Neuronal stem cell (in vitro differentiated cells): Measurements from ENCODE around the gene TRAK1.

Experiments
- DNase-seq: peaks from one replicate; pipeline ENCODE4 v3.0.0-alpha.2; 2013; ENCODE audit warnings: low spot score
- H2AFZ ChIP-seq: one replicate; pipeline ENCODE4 v1.6.1; 2013; ENCODE audit warnings: mild to moderate bottlenecking, low read length, inconsistent platforms
- H2AK5ac ChIP-seq: 2 replicates; pipeline ENCODE4 v1.6.1; 2013; ENCODE audit warnings: low read depth, mild to moderate bottlenecking, inconsistent platforms, low read length, moderate library complexity, mixed read lengths
- H2BK120ac ChIP-seq: 2 replicates; pipeline ENCODE4 v1.6.1; 2013; ENCODE audit warnings: low read depth, mild to moderate bottlenecking, inconsistent platforms, low read length, moderate library complexity, mixed read lengths
- H2BK12ac ChIP-seq: one replicate; pipeline ENCODE4 v1.6.1; 2013; ENCODE audit warnings: low read length, inconsistent platforms
- H2BK15ac ChIP-seq: 2 replicates; pipeline ENCODE4 v1.6.1; 2013; ENCODE audit warnings: mild to moderate bottlenecking, low read length, inconsistent platforms, mixed read lengths
- H2BK5ac ChIP-seq: one replicate; pipeline ENCODE4 v1.6.1; 2013; ENCODE audit warnings: inconsistent platforms, mild to moderate bottlenecking, low read length, moderate library complexity
- H3K14ac ChIP-seq: one replicate; pipeline ENCODE4 v1.6.1; 2013; ENCODE audit warnings: low read length, inconsistent platforms
- H3K18ac ChIP-seq: 2 replicates; pipeline ENCODE4 v1.6.1; 2013; ENCODE audit warnings: low read length, inconsistent platforms
- H3K23ac ChIP-seq: 2 replicates; pipeline ENCODE4 v1.6.1; 2013; ENCODE audit warnings: low read depth, mild to moderate bottlenecking, mixed read lengths, low read length, inconsistent platforms; ENCODE audit not compliant: poor library complexity
- H3K27ac ChIP-seq: replicated peaks from 3 replicates; pipeline ENCODE4 v1.5.1; 2013; ENCODE audit warnings: low read length, inconsistent platforms
- H3K27me3 ChIP-seq, 3 experiments: 2 replicates each; pipeline ENCODE4 v1.6.1; 2013; ENCODE audit warnings: low read length in 3 of 3, mild to moderate bottlenecking in 2 of 3, inconsistent platforms in 1 of 3, low read depth in 1 of 3, mixed read lengths in 1 of 3, moderate library complexity in 1 of 3; ENCODE audit not compliant: control insufficient read depth in 3 of 3, insufficient read depth in 3 of 3
- H3K36me3 ChIP-seq, 2 donors: replicated peaks in 1 of 2; 2 replicates each; pipeline ENCODE4 v1.6.1; 2013; ENCODE audit warnings: low read length in 2 of 2; ENCODE audit not compliant: control insufficient read depth in 2 of 2, insufficient read depth in 2 of 2
- H3K4ac ChIP-seq: 2 replicates; pipeline ENCODE4 v1.6.1; 2013; ENCODE audit warnings: inconsistent platforms, mild to moderate bottlenecking, low read length, moderate library complexity
- H3K4me1 ChIP-seq, 2 donors: 1 replicate in 1 of 2; 2 replicates in 1 of 2; pipeline ENCODE4 v1.6.1; 2013; ENCODE audit warnings: low read length in 2 of 2, low read depth in 1 of 2; ENCODE audit not compliant: control insufficient read depth in 2 of 2, insufficient read depth in 1 of 2
- H3K4me2 ChIP-seq: one replicate; pipeline ENCODE4 v1.6.1; 2013; ENCODE audit warnings: mild to moderate bottlenecking, low read length, inconsistent platforms; ENCODE audit not compliant: insufficient read depth, poor library complexity, severe bottlenecking
- H3K4me3 ChIP-seq, 2 donors: 2 replicates each; pipeline ENCODE4 v1.5.1; 2013; ENCODE audit warnings: low read length in 2 of 2, mild to moderate bottlenecking in 2 of 2, inconsistent platforms in 1 of 2, moderate library complexity in 1 of 2
- H3K79me1 ChIP-seq: one replicate; pipeline ENCODE4 v1.6.1; 2013; ENCODE audit warnings: low read depth, mild to moderate bottlenecking, inconsistent platforms, low read length, moderate library complexity
- H3K9ac ChIP-seq: one replicate; pipeline ENCODE4 v1.6.1; 2013; ENCODE audit warnings: mild to moderate bottlenecking, low read depth, low read length, inconsistent platforms; ENCODE audit not compliant: poor library complexity
- H3K9me3 ChIP-seq, 2 donors: replicated peaks in 1 of 2; 2 replicates each; pipeline versions ENCODE3 to v1.6.1; 2013; ENCODE audit warnings: low read length in 2 of 2, mild to moderate bottlenecking in 2 of 2, inconsistent platforms in 1 of 2, low read depth in 1 of 2, mixed read lengths in 1 of 2, moderate library complexity in 1 of 2; ENCODE audit not compliant: control insufficient read depth in 2 of 2, insufficient read depth in 1 of 2
- H4K8ac ChIP-seq: one replicate; pipeline ENCODE4 v1.6.1; 2013; ENCODE audit warnings: low read depth, mild to moderate bottlenecking, inconsistent platforms, low read length, moderate library complexity
- H4K91ac ChIP-seq: one replicate; pipeline ENCODE4 v1.6.1; 2013; ENCODE audit warnings: low read length, low read depth, mild to moderate bottlenecking, inconsistent platforms; ENCODE audit not compliant: poor library complexity
- WGBS, 2 donors: extraction: QIAGEN DNeasy Blood & Tissue Kit; methylation state at CpG; one replicate each; pipeline ENCODE4 v1.1.7; 2013; ENCODE audit warnings: missing lambda C conversion rate in 2 of 2, mixed read lengths in 1 of 2; ENCODE audit not compliant: insufficient read length in 2 of 2, insufficient replicate concordance in 1 of 2; ENCODE audit errors: extremely low coverage in 2 of 2; 5-methylcytosine and 5-hydroxymethylcytosine counted together

The TRAK1 gene

DNA sequence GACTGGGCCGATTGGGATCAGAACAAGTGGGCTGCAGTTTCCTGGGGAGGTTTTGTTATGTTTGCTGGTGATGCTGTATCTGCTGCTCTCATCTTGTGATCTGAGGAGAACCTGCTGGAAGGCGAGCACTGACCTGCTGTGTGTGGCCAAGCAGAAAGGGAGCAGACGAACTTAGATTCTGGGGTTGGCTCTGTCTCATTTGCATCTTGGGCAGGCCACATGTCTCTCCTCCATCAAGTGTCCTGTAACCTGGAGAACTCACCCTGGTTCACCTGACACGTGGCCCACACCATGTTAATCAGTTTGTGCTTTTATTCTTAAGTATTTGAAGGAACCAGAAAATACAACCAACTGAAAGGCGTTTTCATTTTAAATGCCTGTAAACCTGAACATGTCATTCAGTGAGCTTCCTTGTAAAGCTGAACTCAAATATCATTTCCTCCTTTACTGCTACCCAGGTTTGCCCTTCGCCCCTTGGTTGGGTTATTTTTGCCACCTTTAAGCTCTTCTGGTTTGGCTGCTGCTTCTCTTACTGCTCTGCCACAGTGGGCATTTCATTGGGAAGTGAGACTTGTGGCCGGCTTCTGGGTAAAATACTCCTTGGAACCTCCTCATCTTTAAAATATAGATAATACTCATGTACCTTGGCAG lies 33.5 kb upstream of the TRAK1 start:
- DNase-seq: no peak
- Histone ChIP-seq H4K8ac (no peak overlapping the region), H3K36me3 (peaks cover 0 to 18% of the 10 kb centered on the region in 2 donors), H2BK5ac (no peak overlapping the region), H2AFZ (no peak overlapping the region), H2BK15ac (no peak overlapping the region), H3K27ac (no peak overlapping the region), H3K18ac (peak overlapping the region; percentile 40), H3K4me3 (no peak overlapping the region), H3K27me3 (no peaks in the 10 kb centered on the region), H3K4me2 (no peak overlapping the region), H4K91ac (no peak overlapping the region), H3K9me3 (no peaks in the 10 kb centered on the region), H3K14ac (no peak overlapping the region), H2BK120ac (no peak overlapping the region), H3K4me1 (peaks cover 28 to 33% of the 10 kb centered on the region in 2 donors), H2AK5ac (no peak overlapping the region), H3K4ac (no peak overlapping the region), H3K79me1 (peaks cover 5% of the 10 kb centered on the region), H3K9ac (no peak overlapping the region), H3K23ac (no peak overlapping the region), H2BK12ac (no peak overlapping the region)
- WGBS, 2 donors: no CpG with 5 or more reads among the region's 7 CpGs

DNA sequence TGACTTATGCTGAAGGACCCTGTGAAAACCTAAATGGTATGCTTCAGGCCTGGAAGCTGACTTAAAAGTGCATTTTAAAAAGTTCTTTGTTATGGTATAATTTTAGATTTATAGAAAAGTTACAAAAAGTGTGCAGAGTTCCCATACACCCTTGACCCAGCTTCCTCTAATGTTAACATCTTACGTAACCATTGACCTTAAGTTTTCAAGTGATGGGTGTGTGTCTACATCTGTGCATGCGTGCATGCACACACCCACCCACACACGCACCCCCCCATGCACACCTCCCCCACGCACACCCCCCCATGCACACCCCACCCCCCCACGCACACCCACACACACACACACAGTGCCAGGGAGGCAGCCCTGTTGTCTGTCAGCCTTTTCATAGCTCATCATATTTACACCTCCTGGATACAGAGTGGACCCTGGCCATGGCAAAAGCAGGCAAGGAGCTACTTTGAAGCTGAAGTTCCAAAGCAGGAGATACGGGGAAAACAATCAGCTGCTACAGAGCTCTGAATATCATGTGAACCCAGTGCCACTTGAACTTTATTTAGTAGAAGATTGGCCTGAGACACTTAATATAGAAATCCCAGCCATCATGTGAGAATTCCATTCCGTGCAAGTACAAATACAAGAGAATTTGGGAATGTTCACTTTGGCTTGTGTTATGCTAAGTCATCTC lies 30.0 kb upstream of the TRAK1 start:
- no peak overlapping the region for H3K27ac ChIP-seq
- H2BK5ac ChIP-seq: no peak overlapping the region
- no peak overlapping the region for H2BK12ac ChIP-seq
- no CpG with 5 or more reads among the region's 7 CpGs for WGBS, 2 donors
- H3K27me3 ChIP-seq: no peaks in the 10 kb centered on the region
- H4K91ac ChIP-seq: no peak overlapping the region
- peaks cover 0 to 18% of the 10 kb centered on the region in 2 donors for H3K36me3 ChIP-seq
- H2AK5ac ChIP-seq: no peak overlapping the region
- H3K4ac ChIP-seq: no peak overlapping the region
- H3K4me2 ChIP-seq: no peak overlapping the region
- H3K14ac ChIP-seq: no peak overlapping the region
- H3K4me1 ChIP-seq: peaks cover 17 to 26% of the 10 kb centered on the region in 2 donors
- no peak overlapping the region for H3K18ac ChIP-seq
- H3K9ac ChIP-seq: no peak overlapping the region
- H2BK15ac ChIP-seq: no peak overlapping the region
- H2AFZ ChIP-seq: no peak overlapping the region
- no peak overlapping the region for H2BK120ac ChIP-seq
- H3K9me3 ChIP-seq: no peaks in the 10 kb centered on the region
- no peak overlapping the region for H3K4me3 ChIP-seq
- peaks cover 2% of the 10 kb centered on the region for H3K79me1 ChIP-seq
- DNase-seq: no peak
- no peak overlapping the region for H4K8ac ChIP-seq
- no peak overlapping the region for H3K23ac ChIP-seq

DNA sequence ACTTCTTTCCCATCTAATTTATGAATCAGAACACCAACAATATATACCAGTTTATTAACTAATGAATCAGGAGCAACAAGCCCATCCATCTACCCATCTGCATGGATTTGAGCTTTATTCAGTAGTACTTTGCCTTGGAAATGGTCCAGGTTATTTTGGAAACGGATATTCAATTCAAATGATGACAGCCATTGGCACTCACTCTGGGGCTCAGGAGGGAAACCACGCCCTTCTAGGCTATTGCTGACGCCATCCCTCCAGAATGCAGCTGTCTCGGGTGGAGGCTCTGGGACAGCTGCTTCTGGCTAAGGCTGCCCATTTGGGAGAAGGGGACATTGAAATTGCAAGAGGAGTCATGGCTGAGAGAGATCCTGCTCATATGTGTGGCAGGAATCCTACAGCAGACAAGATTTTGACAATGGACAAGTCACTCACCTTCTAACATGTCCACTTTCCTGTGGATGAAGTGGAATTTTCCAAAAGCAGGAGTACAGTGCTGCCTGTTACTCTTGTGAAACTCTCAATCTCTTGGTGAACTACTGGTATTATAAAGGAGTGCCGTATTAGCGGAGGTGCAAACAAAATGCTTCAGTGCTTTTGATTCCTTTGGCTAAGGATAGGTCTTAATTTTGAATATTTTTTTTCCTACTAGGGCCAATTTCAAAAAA lies 29.3 kb upstream of the TRAK1 start:
- Histone ChIP-seq H3K4me2 (no peak overlapping the region), H3K27ac (no peak overlapping the region)
- WGBS, 2 donors: no CpG with 5 or more reads among the region's 6 CpGs

DNA sequence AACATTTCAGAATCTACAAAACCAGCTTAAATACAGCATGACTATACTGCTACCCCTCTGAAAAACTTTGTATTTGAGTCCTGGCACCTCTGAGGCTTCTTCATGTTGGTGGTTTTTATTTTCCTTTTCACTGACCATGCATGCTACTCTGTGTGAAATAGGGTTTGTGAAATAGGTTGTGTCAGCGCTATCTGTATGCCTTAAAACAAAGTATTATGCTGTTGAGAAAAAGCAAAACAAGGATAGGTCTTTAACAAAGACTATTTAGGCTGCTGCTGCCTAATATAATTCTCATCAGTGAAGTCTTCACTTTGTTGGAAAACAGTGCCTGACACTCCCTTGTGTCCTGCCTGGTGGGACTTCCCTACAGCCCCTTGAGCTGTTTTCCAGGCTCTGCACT lies 28.7 kb upstream of the TRAK1 start:
- no peak overlapping the region for H3K18ac ChIP-seq
- no peak overlapping the region for H3K9ac ChIP-seq
- no peak overlapping the region for H2BK5ac ChIP-seq
- H3K27me3 ChIP-seq: no peaks in the 10 kb centered on the region
- no peak overlapping the region for H3K23ac ChIP-seq
- H2BK120ac ChIP-seq: no peak overlapping the region
- no peak overlapping the region for H3K4ac ChIP-seq
- no peak overlapping the region for H2AFZ ChIP-seq
- no peak overlapping the region for H3K14ac ChIP-seq
- H3K36me3 ChIP-seq: peaks cover 0 to 15% of the 10 kb centered on the region in 2 donors
- H4K8ac ChIP-seq: no peak overlapping the region
- no peak overlapping the region for H3K27ac ChIP-seq
- no peak overlapping the region for H2BK12ac ChIP-seq
- H2AK5ac ChIP-seq: no peak overlapping the region
- peaks cover 3% of the 10 kb centered on the region for H3K79me1 ChIP-seq
- no peak overlapping the region for H2BK15ac ChIP-seq
- WGBS, 2 donors: no CpG with 5 or more reads among the region's 1 CpG
- H3K4me1 ChIP-seq: peaks cover 15 to 28% of the 10 kb centered on the region in 2 donors
- H4K91ac ChIP-seq: no peak overlapping the region
- no peak for DNase-seq
- no peak overlapping the region for H3K4me2 ChIP-seq
- H3K9me3 ChIP-seq: no peaks in the 10 kb centered on the region
- H3K4me3 ChIP-seq: no peak overlapping the region

More for the DNA sequence above, 29.3 kb upstream of the TRAK1 start:
- no peak overlapping the region for H2BK12ac ChIP-seq
- no peak overlapping the region for H3K9ac ChIP-seq
- no peak overlapping the region for H2BK15ac ChIP-seq
- H4K8ac ChIP-seq: no peak overlapping the region
- no peaks in the 10 kb centered on the region for H3K9me3 ChIP-seq
- H3K23ac ChIP-seq: no peak overlapping the region
- DNase-seq: no peak
- H3K27me3 ChIP-seq: no peaks in the 10 kb centered on the region
- peaks cover 21 to 28% of the 10 kb centered on the region in 2 donors for H3K4me1 ChIP-seq
- H3K4me3 ChIP-seq: no peak overlapping the region
- H3K14ac ChIP-seq: no peak overlapping the region
- peaks cover 0 to 18% of the 10 kb centered on the region in 2 donors for H3K36me3 ChIP-seq
- no peak overlapping the region for H2BK5ac ChIP-seq
- no peak overlapping the region for H2BK120ac ChIP-seq
- H3K79me1 ChIP-seq: peaks cover 4% of the 10 kb centered on the region
- no peak overlapping the region for H2AFZ ChIP-seq
- H4K91ac ChIP-seq: no peak overlapping the region
- H3K4ac ChIP-seq: no peak overlapping the region
- H2AK5ac ChIP-seq: no peak overlapping the region
- H3K18ac ChIP-seq: no peak overlapping the region
